Ramos (cell line): Measurements from ENCODE around the gene CHRNA5.

ENCODE experiments used
- in situ Hi-C: fragments of 300-500 bp; cut with MboI; formaldehyde crosslinking; loops from one replicate; pipeline ENCODE4 v1.14.3; 2022; ENCODE audit warnings: low sequenced_read_pairs; ENCODE audit not compliant: unreplicated experiment

Gene CHRNA5

GRCh38 chr15:78619022-78619950, 54.0 kb downstream of the CHRNA5 start:
- in situ Hi-C loops = loop anchor here (5.0 kb wide), 1 partner anchor 88 kb away; no protein-coding TSS in a partner anchor

DNA sequence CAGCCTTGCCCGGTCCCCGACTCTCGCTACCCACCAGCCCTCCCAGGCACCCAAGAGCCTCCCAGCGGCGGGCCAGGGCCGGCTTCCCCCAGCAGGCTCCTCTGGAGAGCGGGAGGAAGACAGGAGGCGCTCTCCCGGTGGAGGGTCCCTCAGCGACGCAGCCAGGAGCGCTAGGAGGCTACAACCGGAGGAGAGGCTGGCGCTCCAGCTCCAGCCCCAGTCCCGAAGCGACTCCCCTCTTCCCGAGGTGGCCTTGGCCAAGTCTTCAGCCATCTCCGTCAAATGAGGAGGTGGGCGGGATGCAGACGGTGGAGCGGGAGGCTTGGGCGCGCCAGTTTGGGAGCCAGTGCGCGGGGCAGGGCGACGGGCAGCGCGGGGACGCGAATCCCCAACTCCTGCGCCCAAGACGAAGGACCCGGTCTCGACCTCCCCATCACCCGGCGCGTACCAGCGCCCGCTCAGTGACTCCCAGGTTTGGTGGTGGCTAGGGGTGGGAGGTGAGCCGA, 54.8 kb downstream of the CHRNA5 start:
- in situ Hi-C loops = no loop called here

GRCh38 chr15:78620527-78621421, 55.5 kb downstream of the CHRNA5 start, which contains the start of gene CHRNA3:
CHRNA3 (minus strand) TSS chr15:78620996; CDS start chr15:78620794, 202 bp downstream.
- in situ Hi-C loops = no loop called here

- in situ Hi-C loops = no loop called here
Measured at GRCh38 chr15:78621810-78622402, 56.6 kb downstream of the CHRNA5 start.

GRCh38 chr15:78623786-78624497, 58.6 kb downstream of the CHRNA5 start:
- in situ Hi-C loops = no loop called here

DNA sequence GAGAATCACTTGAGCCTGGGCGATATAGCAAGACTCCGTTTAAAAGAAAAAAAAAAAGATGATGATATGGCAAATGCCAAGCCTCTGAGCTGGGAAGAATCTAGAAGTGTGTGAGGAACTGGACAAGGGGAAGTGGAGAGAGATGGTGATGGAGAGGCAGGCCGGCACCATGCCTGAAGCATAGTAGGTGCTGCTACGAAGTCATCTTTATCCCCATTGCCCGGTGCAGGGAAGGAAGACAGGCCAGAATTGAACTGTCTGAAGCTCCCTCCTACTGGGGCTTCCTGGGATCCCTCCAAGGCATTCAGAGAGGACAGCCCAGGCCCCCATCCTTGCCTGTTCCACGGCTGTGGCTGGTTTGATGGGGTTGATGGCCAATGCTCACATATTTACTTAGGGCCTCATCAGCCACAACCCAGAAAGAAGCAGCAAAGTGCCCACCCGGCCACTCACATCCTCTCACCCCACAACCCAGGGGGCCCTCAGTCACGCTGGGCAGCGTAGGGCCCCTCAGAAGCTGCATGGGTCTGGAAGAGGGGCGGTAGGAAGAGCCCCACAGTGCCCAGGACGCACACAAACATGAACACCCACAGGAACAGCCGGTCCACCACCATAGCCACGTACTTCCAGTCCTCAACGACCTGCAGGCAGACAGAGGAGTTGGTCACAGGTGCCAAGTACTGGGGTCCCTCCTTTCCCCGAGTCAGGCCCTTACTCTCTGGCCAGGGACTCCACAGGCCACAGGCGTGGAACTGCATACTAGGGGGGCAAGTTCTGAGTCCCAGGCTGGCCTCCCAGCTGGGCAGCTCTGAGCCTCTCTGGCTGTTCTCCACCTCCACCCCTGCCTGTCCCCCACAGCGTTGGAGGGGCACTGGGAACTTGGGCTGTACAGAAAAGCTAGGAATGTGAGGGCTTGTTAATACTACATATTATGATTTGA, 59.6 kb downstream of the CHRNA5 start:
- in situ Hi-C loops = no loop called here

- in situ Hi-C loops = no loop called here
Measured at GRCh38 chr15:78625606-78626280, 60.4 kb downstream of the CHRNA5 start.

DNA sequence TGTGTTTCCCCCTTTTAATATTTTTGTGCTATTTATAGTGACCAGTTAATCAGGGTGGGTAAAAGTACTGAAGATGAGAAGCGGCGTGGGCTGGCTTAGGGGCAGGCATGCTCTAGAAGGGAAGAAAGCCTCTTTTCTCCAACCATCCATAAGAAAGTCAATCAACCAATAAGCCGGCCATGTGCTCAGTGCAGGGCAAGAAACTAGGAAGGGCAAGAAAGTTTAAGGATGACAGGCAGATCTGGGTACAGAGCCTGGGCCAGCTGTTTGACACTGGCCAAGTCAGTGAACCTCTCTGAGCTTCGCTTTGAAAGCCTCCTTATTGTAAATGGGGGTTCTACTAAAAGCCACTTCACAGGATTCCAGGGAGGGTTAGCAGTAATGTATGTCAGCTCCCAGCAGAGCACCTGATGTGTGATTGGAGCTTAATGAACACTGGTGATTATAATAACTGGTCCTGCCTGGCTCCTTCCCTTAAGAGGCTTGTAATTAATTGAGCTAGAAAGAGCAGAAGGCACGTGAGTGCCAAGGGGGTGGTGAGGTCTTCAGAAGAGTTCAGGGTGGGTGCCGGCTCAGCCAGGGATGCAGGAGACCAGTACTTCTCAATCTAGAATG, 61.2 kb downstream of the CHRNA5 start:
- in situ Hi-C loops = no loop called here

- in situ Hi-C loops = no loop called here
Measured at GRCh38 chr15:78627348-78627747, 62.0 kb downstream of the CHRNA5 start.

- in situ Hi-C loops = no loop called here
Measured at GRCh38 chr15:78628227-78628626, 62.9 kb downstream of the CHRNA5 start.

GRCh38 chr15:78629031-78629715, 63.9 kb downstream of the CHRNA5 start:
- in situ Hi-C loops = no loop called here

DNA sequence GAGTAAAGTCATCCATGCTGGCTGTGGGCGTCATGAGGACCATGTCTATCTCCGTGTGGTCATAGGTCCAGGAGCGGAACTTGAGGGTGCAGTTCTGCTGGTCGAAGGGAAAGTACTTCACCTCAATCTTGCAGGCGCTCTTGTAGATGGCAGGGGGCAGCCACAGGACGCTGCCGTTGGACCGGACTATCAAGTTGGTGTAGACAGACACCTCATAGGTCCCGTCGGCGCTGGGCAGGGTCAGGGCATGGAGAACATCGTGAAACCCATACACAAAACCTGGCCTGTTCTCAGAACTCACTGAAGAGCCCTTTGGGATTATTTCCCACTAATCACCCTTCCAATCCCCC, 64.4 kb downstream of the CHRNA5 start:
- in situ Hi-C loops = no loop called here

GRCh38 chr15:78630886-78631633, 65.7 kb downstream of the CHRNA5 start:
- in situ Hi-C loops = no loop called here

DNA sequence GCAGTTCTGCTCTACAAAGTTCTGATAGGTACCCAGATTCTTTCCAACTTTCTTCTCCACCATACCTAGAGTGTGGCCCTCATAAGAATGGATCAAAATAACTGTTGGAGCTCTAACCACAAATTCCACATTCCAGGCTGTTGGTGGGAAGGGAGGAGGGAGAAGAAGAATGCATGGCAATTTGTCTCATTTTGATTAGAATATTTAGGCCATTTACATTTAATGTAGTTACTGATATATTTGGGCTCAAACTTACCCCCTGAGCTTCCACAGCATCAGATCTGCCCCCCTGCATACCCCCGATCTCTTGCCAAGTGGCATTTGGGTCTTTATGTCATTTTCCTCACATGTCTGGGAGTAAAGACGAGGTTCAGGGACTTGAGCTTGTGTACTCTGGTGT, 68.0 kb downstream of the CHRNA5 start:
- in situ Hi-C loops = no loop called here

DNA sequence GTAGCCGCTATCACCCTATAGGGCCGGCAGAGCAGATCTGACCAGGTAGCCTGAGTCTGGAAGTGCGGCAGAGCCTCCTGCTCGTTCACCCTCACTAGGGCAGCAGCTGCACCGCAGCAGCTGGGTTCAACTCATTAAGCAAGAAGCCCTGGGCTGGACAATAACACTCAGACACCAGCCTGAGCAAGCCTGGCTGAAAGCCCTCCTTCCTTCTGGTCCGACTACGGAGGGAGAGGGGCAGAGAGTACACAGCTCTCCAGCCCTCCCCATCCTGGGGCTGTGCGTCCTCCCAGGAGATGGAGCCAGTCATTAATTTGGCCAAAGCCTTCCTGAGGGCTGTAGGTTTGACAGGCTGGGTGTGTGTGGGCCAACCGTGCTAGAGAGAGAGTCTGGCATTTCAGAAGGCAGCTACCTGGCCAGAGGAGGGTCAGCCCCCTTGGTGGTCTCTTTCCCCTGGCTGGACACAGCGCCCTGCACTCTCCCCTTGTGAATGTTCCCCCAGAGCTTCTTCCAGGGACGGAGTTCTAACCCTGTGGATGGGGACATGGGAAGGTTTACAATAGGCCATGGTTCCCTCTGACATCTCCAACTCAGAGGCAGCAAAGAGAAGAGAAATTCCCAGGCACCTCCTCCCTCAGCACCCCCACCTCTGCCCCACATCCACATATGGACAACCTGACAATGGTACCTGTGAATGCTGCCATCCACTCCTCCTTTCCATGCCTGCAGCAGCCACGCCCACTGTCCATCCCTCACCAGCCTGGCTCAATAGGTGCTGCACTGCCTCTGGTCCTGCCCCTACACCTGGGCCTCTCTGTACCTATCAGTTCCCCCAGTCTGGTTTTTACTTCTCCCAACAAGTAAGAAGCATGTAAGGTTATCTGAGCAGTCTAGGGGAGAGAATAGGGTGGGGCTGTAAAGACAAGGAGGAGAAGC, 69.2 kb downstream of the CHRNA5 start:
- in situ Hi-C loops = no loop called here
